HL-60/S4 treated with phorbol 12-myristate 13-acetate at 8.2 ng/mL for 4 days and 3 days (cell line): ENCODE results near the gene ZMYND12.

Experiments
- in situ Hi-C: fragments of 300-500 bp; cut with MboI; formaldehyde crosslinking; loops from 2 replicates; pipeline ENCODE4 v1.15.0; 2022; ENCODE audit warnings: low sequenced_read_pairs

ZMYND12 gene

DNA sequence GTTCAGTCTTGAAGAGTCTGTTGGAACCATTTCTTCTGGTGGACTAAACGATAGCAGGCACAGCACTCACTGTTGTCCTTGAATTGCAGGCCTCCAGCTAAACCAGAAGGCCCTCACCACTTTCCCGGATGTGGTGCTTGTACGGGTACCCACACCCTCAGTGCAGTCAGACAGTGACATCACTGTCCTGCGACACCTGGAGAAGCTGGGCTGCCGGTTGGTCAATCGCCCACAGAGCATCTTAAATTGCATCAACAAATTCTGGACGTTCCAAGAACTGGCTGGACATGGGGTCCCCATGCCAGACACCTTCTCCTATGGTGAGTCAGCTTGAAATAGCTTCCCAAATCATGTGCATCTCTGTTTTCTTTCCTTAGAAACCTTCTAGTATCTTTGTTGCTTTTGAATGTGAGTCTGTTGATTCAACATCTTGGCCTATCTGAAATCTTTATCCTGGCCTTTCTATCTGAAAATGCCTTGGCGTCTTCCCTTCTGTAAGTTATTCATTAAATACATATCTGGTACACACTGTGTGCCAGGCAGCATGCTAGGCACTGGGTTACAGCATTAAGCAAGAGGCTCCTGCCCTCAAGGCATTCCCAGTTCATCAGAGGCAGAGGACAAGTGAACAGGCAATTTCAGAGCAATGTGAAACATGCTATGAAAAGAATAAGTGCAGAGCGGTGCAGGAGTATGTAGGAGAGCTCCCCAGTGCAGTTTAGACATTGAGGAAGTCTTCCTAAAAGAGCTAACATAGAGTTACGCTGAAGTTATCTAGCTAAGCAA is 56.3 kb downstream of the ZMYND12 start:
- in situ Hi-C loops = no loop called here

DNA sequence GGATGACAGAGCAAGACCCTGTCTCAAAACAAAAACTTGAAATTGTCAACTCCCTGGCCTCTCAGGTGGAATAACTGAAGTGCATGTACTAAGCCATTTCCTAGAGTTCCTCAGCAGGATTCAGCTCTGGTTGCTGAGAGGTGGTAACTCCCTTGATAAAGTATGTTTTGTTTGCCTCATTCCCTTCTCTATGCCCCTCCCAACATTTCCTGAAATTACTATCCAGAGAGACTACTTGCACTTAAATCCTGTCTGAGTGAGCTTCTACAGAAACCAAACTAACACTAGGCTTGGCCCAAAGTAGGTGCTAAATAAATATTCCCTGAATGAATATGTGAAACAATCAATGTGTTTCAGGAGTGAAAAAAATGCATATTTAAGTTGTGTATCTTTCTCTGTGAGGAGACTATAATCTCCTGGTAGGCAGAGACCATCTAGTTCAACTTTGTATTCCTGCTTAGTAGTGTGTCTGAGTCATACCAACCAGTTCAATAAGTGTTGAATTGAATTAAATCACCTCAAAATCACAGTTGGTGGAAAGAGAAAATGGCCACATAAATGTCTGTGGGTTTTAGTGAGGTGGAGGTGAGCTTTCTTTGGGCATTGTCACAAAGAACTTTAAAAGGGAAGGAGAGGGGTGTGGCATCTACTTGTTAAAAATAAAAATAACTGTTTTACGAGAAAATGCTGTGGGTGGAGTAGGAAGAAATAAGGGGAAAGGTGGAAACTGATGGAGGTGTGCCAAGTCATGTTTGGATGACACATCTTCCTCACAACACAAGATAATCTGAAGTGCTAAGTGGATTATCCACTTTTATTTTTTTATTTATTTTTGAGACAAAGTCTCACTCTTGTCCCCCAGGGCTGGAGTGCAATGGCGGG is 62.6 kb downstream of the ZMYND12 start:
- in situ Hi-C loops = no loop called here

DNA sequence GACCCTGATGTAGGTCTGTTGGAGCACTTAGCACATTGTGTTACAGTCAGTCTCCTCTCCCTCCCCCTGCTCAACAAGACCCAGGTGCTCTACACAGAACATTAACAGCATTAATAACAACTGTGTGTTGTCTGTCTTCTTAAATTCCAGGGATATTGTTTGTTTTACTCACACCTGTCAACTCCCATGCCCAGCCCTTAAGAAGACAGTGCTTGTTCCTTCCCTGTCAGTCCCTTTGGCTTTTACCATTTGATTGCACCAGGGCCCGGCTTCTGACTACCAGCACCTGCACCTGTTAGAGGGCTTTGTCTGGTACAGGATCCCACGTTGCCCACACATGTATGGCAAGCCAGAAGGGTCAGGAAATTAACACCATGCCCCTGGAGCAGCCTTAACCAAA is 63.6 kb downstream of the ZMYND12 start:
- in situ Hi-C loops = no loop called here

DNA sequence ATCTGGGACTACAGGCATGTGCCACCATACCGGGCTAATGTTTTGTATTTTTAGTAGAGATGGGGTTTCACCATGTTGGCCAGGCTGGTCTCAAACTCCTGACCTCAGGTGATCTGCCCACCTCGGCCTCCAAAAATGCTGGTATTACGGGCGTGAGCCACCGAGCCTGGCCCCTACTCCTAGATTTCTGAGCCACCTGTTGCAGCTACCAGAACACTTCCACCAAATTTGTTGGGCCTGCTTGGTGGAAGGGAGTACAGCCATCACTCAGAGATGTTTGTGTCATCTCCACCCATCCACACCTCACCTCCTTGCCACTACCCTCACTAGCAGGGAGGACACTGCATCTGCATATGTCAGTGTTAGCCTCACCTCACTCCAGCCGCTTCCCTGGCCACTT is 69.8 kb downstream of the ZMYND12 start:
- in situ Hi-C loops = no loop called here

DNA sequence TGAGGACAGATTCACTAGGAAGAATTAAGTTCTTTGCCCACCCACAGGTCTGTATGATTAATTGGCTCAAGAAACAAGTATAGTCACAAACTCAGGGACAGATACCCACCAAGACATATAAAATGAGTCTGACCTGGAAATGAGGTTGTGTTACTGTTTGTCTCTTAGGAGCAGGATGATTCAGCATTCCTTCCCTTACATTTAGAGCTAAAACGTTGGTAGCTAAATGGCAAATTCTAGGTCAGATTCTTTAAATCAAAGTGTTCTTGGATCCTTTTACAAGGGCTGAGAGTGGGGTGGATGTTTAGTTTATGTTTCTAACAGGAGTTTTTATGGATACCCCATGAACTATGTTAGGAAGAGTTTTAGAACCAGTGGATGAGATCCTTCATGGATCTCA is 70.5 kb downstream of the ZMYND12 start:
- in situ Hi-C loops = no loop called here

DNA sequence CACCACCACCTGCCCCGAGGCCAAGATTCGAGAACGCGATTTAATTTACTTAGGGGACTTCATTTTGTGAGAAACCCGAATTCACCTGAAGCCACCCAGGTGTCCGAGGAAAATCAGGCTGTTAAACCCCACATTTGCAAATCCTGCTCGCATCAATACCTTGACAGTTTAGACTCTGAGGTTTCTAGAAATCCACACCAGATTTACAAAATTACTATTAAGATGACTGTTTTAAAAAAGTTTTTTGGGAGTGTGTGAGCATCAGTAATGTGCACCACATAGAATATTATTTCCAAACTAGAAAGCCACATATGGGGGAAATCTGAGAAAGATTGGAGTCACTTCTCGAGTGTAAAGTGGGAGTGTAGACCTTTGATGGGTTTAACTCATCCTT is 74.5 kb downstream of the ZMYND12 start:
- in situ Hi-C loops = no loop called here

DNA sequence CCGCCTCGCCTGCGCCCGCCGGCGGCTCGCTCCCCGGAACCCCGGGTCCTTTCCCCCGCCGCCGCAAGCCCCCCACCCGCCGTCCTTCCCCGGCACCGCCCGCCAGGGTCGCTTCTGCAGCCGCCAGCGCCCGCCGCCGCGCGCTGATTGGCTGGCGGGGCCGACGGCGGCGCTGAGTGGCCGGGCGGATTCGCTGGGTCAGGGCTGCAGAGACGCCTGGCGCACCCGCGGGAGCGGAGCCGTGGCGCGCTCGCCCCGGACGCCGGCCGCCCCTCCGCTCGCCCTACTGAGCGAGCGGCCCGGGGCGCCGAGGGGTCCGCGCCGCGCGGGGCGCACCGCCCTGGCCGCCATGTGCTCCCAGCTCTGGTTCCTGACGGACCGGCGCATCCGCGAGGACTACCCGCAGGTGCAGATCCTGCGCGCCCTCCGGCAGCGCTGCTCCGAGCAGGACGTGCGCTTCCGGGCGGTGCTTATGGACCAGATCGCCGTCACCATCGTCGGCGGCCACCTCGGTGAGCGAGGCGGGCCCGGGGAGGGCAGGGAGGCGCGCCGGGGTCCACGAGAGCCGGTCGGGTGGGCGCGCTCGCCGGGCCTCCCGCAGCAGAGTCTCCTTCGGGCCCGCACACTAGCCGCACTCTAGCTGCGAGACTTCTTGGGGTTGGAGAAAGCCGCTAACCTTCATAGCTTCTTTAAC is 75.1 kb downstream of the ZMYND12 start, which contains the start of gene RIMKLA:
RIMKLA (plus strand) TSS at position 207 of the 694 bp plus-strand sequence; CDS start at position 350, 143 bp downstream.
- in situ Hi-C loops = no loop called here
